ENCODE measurements around the gene STPG4.
A peak's percentile ranks its signal among the peaks of the same experiment; 100 is the strongest.

The STPG4 gene

GRCh38 chr2:47155091-47155876, at the start of gene STPG4:
Gene STPG4, minus strand, starts transcription at chr2:47155308. Its CDS starts 57 bp downstream, at chr2:47155251.
- Histone ChIP-seq H3K9ac (ENCODE audit: low read length in 2 of 2) (no peak within 1 kb of the TSS), H3K36me3 (ENCODE audit: control insufficient read depth in 2 of 2, insufficient read depth in 2 of 2, low read length in 2 of 2) (peaks cover 9 to 35% of the 10 kb centered on the region in 2 donors), H3K4me3 (ENCODE audit: low read length in 2 of 2) (no peak within 1 kb of the TSS), H3K4me1 (ENCODE audit: control insufficient read depth, insufficient read depth, low read length) (no peaks in the 10 kb centered on the region), H3K27me3 (ENCODE audit: control insufficient read depth in 1 of 2, insufficient read depth in 2 of 2, low read length in 2 of 2) (no peaks in the 10 kb centered on the region), H3K27ac (ENCODE audit: low read length) (no peak within 1 kb of the TSS), H3K9me3 (ENCODE audit: control insufficient read depth in 2 of 2, low read length in 2 of 2) (no peaks in the 10 kb centered on the region)

GRCh38 chr2:47204691-47205090, 49.6 kb upstream of the STPG4 start:
- Histone ChIP-seq H3K4me3 (ENCODE audit: low read length in 2 of 2) (no peak overlapping the region), H3K27me3 (ENCODE audit: control insufficient read depth in 1 of 2, insufficient read depth in 2 of 2, low read length in 2 of 2) (no peaks in the 10 kb centered on the region), H3K36me3 (ENCODE audit: control insufficient read depth in 2 of 2, insufficient read depth in 2 of 2, low read length in 2 of 2) (no peaks in the 10 kb centered on the region), H3K4me1 (ENCODE audit: control insufficient read depth, insufficient read depth, low read length) (no peaks in the 10 kb centered on the region), H3K9ac (ENCODE audit: low read length in 2 of 2) (no peak overlapping the region), H3K27ac (ENCODE audit: low read length) (no peak overlapping the region), H3K9me3 (ENCODE audit: control insufficient read depth in 2 of 2, low read length in 2 of 2) (no peaks in the 10 kb centered on the region)

- Histone ChIP-seq H3K9me3 (ENCODE audit: control insufficient read depth in 2 of 2, low read length in 2 of 2) (no peaks in the 10 kb centered on the region), H3K4me3 (ENCODE audit: low read length in 2 of 2) (no peak overlapping the region), H3K27me3 (ENCODE audit: control insufficient read depth in 1 of 2, insufficient read depth in 2 of 2, low read length in 2 of 2) (no peaks in the 10 kb centered on the region), H3K4me1 (ENCODE audit: control insufficient read depth, insufficient read depth, low read length) (peaks cover 3% of the 10 kb centered on the region), H3K9ac (ENCODE audit: low read length in 2 of 2) (no peak overlapping the region), H3K27ac (ENCODE audit: low read length) (no peak overlapping the region), H3K36me3 (ENCODE audit: control insufficient read depth in 2 of 2, insufficient read depth in 2 of 2, low read length in 2 of 2) (no peaks in the 10 kb centered on the region)
Measured at GRCh38 chr2:47203995-47204394, 48.9 kb upstream of the STPG4 start.

- no peaks in the 10 kb centered on the region for H3K9me3 ChIP-seq (ENCODE audit: control insufficient read depth in 2 of 2, low read length in 2 of 2)
- H3K36me3 ChIP-seq (ENCODE audit: control insufficient read depth in 2 of 2, insufficient read depth in 2 of 2, low read length in 2 of 2): no peaks in the 10 kb centered on the region
- H3K9ac ChIP-seq (ENCODE audit: low read length in 2 of 2): no peak overlapping the region
- H3K4me1 ChIP-seq (ENCODE audit: control insufficient read depth, insufficient read depth, low read length): peaks cover 5% of the 10 kb centered on the region
- H3K27me3 ChIP-seq (ENCODE audit: control insufficient read depth in 1 of 2, insufficient read depth in 2 of 2, low read length in 2 of 2): no peaks in the 10 kb centered on the region
- H3K4me3 ChIP-seq (ENCODE audit: low read length in 2 of 2): no peak overlapping the region
- no peak overlapping the region for H3K27ac ChIP-seq (ENCODE audit: low read length)
Measured at GRCh38 chr2:47201224-47201623, 46.1 kb upstream of the STPG4 start.

- no peaks in the 10 kb centered on the region for H3K27me3 ChIP-seq (ENCODE audit: control insufficient read depth in 1 of 2, insufficient read depth in 2 of 2, low read length in 2 of 2)
- no peaks in the 10 kb centered on the region for H3K36me3 ChIP-seq (ENCODE audit: control insufficient read depth in 2 of 2, insufficient read depth in 2 of 2, low read length in 2 of 2)
- peaks cover 6% of the 10 kb centered on the region for H3K4me1 ChIP-seq (ENCODE audit: control insufficient read depth, insufficient read depth, low read length)
- no peak overlapping the region for H3K9ac ChIP-seq (ENCODE audit: low read length in 2 of 2)
- H3K27ac ChIP-seq (ENCODE audit: low read length): no peak overlapping the region
- no peak overlapping the region for H3K4me3 ChIP-seq (ENCODE audit: low read length in 2 of 2)
- no peaks in the 10 kb centered on the region for H3K9me3 ChIP-seq (ENCODE audit: control insufficient read depth in 2 of 2, low read length in 2 of 2)
Measured at GRCh38 chr2:47198985-47199451, 43.9 kb upstream of the STPG4 start.

- Histone ChIP-seq H3K4me1 (ENCODE audit: control insufficient read depth, insufficient read depth, low read length) (peaks cover 30% of the 10 kb centered on the region), H3K9ac (ENCODE audit: low read length in 2 of 2) (no peak overlapping the region), H3K9me3 (ENCODE audit: control insufficient read depth in 2 of 2, low read length in 2 of 2) (no peaks in the 10 kb centered on the region), H3K27me3 (ENCODE audit: control insufficient read depth in 1 of 2, insufficient read depth in 2 of 2, low read length in 2 of 2) (no peaks in the 10 kb centered on the region), H3K27ac (ENCODE audit: low read length) (no peak overlapping the region), H3K36me3 (ENCODE audit: control insufficient read depth in 2 of 2, insufficient read depth in 2 of 2, low read length in 2 of 2) (no peaks in the 10 kb centered on the region), H3K4me3 (ENCODE audit: low read length in 2 of 2) (no peak overlapping the region)
Measured at GRCh38 chr2:47196499-47196898, 41.4 kb upstream of the STPG4 start.

- H3K27me3 ChIP-seq (ENCODE audit: control insufficient read depth in 1 of 2, insufficient read depth in 2 of 2, low read length in 2 of 2): no peaks in the 10 kb centered on the region
- no peaks in the 10 kb centered on the region for H3K36me3 ChIP-seq (ENCODE audit: control insufficient read depth in 2 of 2, insufficient read depth in 2 of 2, low read length in 2 of 2)
- H3K9ac ChIP-seq (ENCODE audit: low read length in 2 of 2): no peak overlapping the region
- H3K27ac ChIP-seq (ENCODE audit: low read length): no peak overlapping the region
- no peak overlapping the region for H3K4me3 ChIP-seq (ENCODE audit: low read length in 2 of 2)
- no peaks in the 10 kb centered on the region for H3K9me3 ChIP-seq (ENCODE audit: control insufficient read depth in 2 of 2, low read length in 2 of 2)
- H3K4me1 ChIP-seq (ENCODE audit: control insufficient read depth, insufficient read depth, low read length): peaks cover 35% of the 10 kb centered on the region
Measured at GRCh38 chr2:47196046-47196445, 40.9 kb upstream of the STPG4 start.

- H3K9ac ChIP-seq (ENCODE audit: low read length in 2 of 2): no peak overlapping the region
- no peak overlapping the region for H3K4me3 ChIP-seq (ENCODE audit: low read length in 2 of 2)
- no peaks in the 10 kb centered on the region for H3K27me3 ChIP-seq (ENCODE audit: control insufficient read depth in 1 of 2, insufficient read depth in 2 of 2, low read length in 2 of 2)
- no peaks in the 10 kb centered on the region for H3K36me3 ChIP-seq (ENCODE audit: control insufficient read depth in 2 of 2, insufficient read depth in 2 of 2, low read length in 2 of 2)
- peaks cover 35% of the 10 kb centered on the region for H3K4me1 ChIP-seq (ENCODE audit: control insufficient read depth, insufficient read depth, low read length)
- H3K27ac ChIP-seq (ENCODE audit: low read length): no peak overlapping the region
- H3K9me3 ChIP-seq (ENCODE audit: control insufficient read depth in 2 of 2, low read length in 2 of 2): no peaks in the 10 kb centered on the region
Measured at GRCh38 chr2:47195148-47195547, 40.0 kb upstream of the STPG4 start.

GRCh38 chr2:47194410-47194809, 39.3 kb upstream of the STPG4 start:
- H3K27ac ChIP-seq (ENCODE audit: low read length): peak overlapping the region; percentile 83

GRCh38 chr2:47193607-47194006, 38.5 kb upstream of the STPG4 start:
- Histone ChIP-seq H3K27me3 (ENCODE audit: control insufficient read depth in 1 of 2, insufficient read depth in 2 of 2, low read length in 2 of 2) (no peaks in the 10 kb centered on the region), H3K27ac (ENCODE audit: low read length) (peak overlapping the region; percentile 83), H3K4me1 (ENCODE audit: control insufficient read depth, insufficient read depth, low read length) (peaks cover 29% of the 10 kb centered on the region), H3K9ac (ENCODE audit: low read length in 2 of 2) (peak overlapping the region; percentile 30 to 37), H3K9me3 (ENCODE audit: control insufficient read depth in 2 of 2, low read length in 2 of 2) (no peaks in the 10 kb centered on the region), H3K36me3 (ENCODE audit: control insufficient read depth in 2 of 2, insufficient read depth in 2 of 2, low read length in 2 of 2) (no peaks in the 10 kb centered on the region), H3K4me3 (ENCODE audit: low read length in 2 of 2) (no peak overlapping the region)

More at GRCh38 chr2:47194410-47194809, 39.3 kb upstream of the STPG4 start:
- Histone ChIP-seq H3K36me3 (ENCODE audit: control insufficient read depth in 2 of 2, insufficient read depth in 2 of 2, low read length in 2 of 2) (no peaks in the 10 kb centered on the region), H3K4me1 (ENCODE audit: control insufficient read depth, insufficient read depth, low read length) (peaks cover 35% of the 10 kb centered on the region), H3K9ac (ENCODE audit: low read length in 2 of 2) (no peak overlapping the region), H3K27me3 (ENCODE audit: control insufficient read depth in 1 of 2, insufficient read depth in 2 of 2, low read length in 2 of 2) (no peaks in the 10 kb centered on the region), H3K4me3 (ENCODE audit: low read length in 2 of 2) (no peak overlapping the region), H3K9me3 (ENCODE audit: control insufficient read depth in 2 of 2, low read length in 2 of 2) (no peaks in the 10 kb centered on the region)

GRCh38 chr2:47190188-47190881, 35.2 kb upstream of the STPG4 start:
- peaks cover 36% of the 10 kb centered on the region for H3K4me1 ChIP-seq (ENCODE audit: control insufficient read depth, insufficient read depth, low read length)
- H3K36me3 ChIP-seq (ENCODE audit: control insufficient read depth in 2 of 2, insufficient read depth in 2 of 2, low read length in 2 of 2): no peaks in the 10 kb centered on the region
- H3K9ac ChIP-seq (ENCODE audit: low read length in 2 of 2): peak overlapping the region in 1 of 2 donors; percentile 2
- H3K9me3 ChIP-seq (ENCODE audit: control insufficient read depth in 2 of 2, low read length in 2 of 2): no peaks in the 10 kb centered on the region
- H3K4me3 ChIP-seq (ENCODE audit: low read length in 2 of 2): no peak overlapping the region
- H3K27me3 ChIP-seq (ENCODE audit: control insufficient read depth in 1 of 2, insufficient read depth in 2 of 2, low read length in 2 of 2): no peaks in the 10 kb centered on the region
- peak overlapping the region; percentile 56 for H3K27ac ChIP-seq (ENCODE audit: low read length)

Data from stomach smooth muscle (tissue), 2 donors.